K562 (cell line): ENCODE measurements around the gene ADTRP. TPM values are rescaled to one million over a fixed set of nuclear protein-coding genes. Genes with fewer than 3 reads are reported as not detected.

Experiments
- ATAC-seq: fragments of 200-7000 bp; cut with Tn5 transposase; 3 replicates; pipeline ENCODE4 v1.9.1; 2020; ENCODE audit warnings: moderate library complexity
- BruUV-seq: library from RNA; stranded (reverse); fragments of 400-500 nt; replicated peaks from 2 replicates; lab custom pipeline; 2021; lab: Mats Ljungman, UMichigan
- CTCF ChIA-PET: fragments of 300-600 bp; formaldehyde crosslinking; extraction: SDS; loops from one replicate; lab custom pipeline; 2021; ENCODE audit warnings: low intra/inter-chr PET ratio; lab: Yijun Ruan, JAX
- POLR2A ChIA-PET: fragments of 300-600, 350-650 bp; sonication (Branson Sonifier 250); formaldehyde crosslinking; extraction: SDS; loops from one replicate; lab custom pipeline; 2021; ENCODE audit warnings: antibody characterized with exemption, inconsistent platforms; lab: Yijun Ruan, JAX
- DNase-seq, 4 experiments: peaks; one replicate each; pipeline versions ENCODE4 v3.0.0 to v3.0.0-alpha.2; 2011 to 2018; ENCODE audit warnings: low spot score in 3 of 4, mixed read lengths in 3 of 4; ENCODE audit errors: extremely low read depth in 1 of 4
- FAIRE-seq: peaks from 2 replicates; lab custom pipeline; 2011; peaks lifted over from hg19 to GRCh38; lab: Jason Lieb, UNC
- H2AFZ ChIP-seq: 2 replicates; pipeline ENCODE4 v1.6.0; 2011; ENCODE audit warnings: low read depth, low read length, control low read depth, inconsistent platforms
- H3K27ac ChIP-seq: fragments of 200-600 bp; 3 replicates; pipeline ENCODE4 v1.8.0; 2011; ENCODE audit warnings: low read depth, mild to moderate bottlenecking, control low read depth, inconsistent platforms, low read length, moderate library complexity, mixed read lengths; ENCODE audit errors: extremely low read depth
- H3K27me3 ChIP-seq, 2 experiments: fragments of 300-600 bp in 1 of 2; 2 replicates in 1 of 2; 3 replicates in 1 of 2; pipeline versions ENCODE4 v1.6.0 to v1.8.0; 2011; ENCODE audit warnings: inconsistent platforms in 2 of 2, low read length in 2 of 2, mild to moderate bottlenecking in 1 of 2, mixed read lengths in 1 of 2, moderate library complexity in 1 of 2; ENCODE audit not compliant: control insufficient read depth in 2 of 2, insufficient read depth in 2 of 2
- H3K36me3 ChIP-seq: fragments of 300-600 bp; 3 replicates; pipeline ENCODE4 v1.8.0; 2011; ENCODE audit warnings: mild to moderate bottlenecking, low read length, inconsistent platforms; ENCODE audit not compliant: control insufficient read depth, insufficient read depth
- H3K4me1 ChIP-seq, 2 experiments: fragments of 200-600 bp in 1 of 2; replicated peaks in 1 of 2; 2 replicates in 1 of 2; 3 replicates in 1 of 2; pipeline versions ENCODE4 v1.5.1 to v1.8.0; 2011; ENCODE audit warnings: inconsistent platforms in 2 of 2, low read length in 2 of 2, mild to moderate bottlenecking in 1 of 2, mixed read lengths in 1 of 2, moderate library complexity in 1 of 2; ENCODE audit not compliant: control insufficient read depth in 2 of 2, insufficient read depth in 2 of 2
- H3K4me2 ChIP-seq: 2 replicates; pipeline ENCODE4 v1.6.1; 2011; ENCODE audit warnings: low read length, control low read depth, inconsistent platforms, mixed read lengths; ENCODE audit not compliant: insufficient read depth
- H3K4me3 ChIP-seq: fragments of 200-600 bp; sonication (generic), shearing (Covaris generic); 2 replicates; pipeline ENCODE4 v1.5.1; 2016; ENCODE audit warnings: control low read depth, inconsistent platforms
- H3K79me2 ChIP-seq: fragments of 200-600 bp; 3 replicates; pipeline ENCODE4 v1.8.0; 2011; ENCODE audit warnings: low read length, inconsistent platforms; ENCODE audit not compliant: control insufficient read depth, insufficient read depth
- H3K9ac ChIP-seq, 2 experiments: 2 replicates each; pipeline versions ENCODE4 v1.6.0 to v1.6.1; 2011; ENCODE audit warnings: low read depth in 2 of 2, low read length in 2 of 2, control low read depth in 1 of 2, inconsistent platforms in 1 of 2, mild to moderate bottlenecking in 1 of 2, mixed read lengths in 1 of 2; ENCODE audit not compliant: insufficient read depth in 1 of 2
- H3K9me1 ChIP-seq: one replicate; pipeline ENCODE4 v1.6.0; 2011; ENCODE audit warnings: inconsistent platforms, mild to moderate bottlenecking, low read length, moderate library complexity; ENCODE audit not compliant: control insufficient read depth, insufficient read depth
- H3K9me3 ChIP-seq: replicated peaks from 2 replicates; pipeline ENCODE4 v1.5.1; 2011; ENCODE audit warnings: low read depth, low read length, inconsistent platforms; ENCODE audit not compliant: control insufficient read depth, insufficient read depth
- H4K20me1 ChIP-seq: replicated peaks from 2 replicates; pipeline ENCODE4 v1.6.1; 2011; ENCODE audit warnings: low read length, inconsistent platforms, mixed read lengths; ENCODE audit not compliant: control insufficient read depth, insufficient read depth
- ADNP ChIP-seq: fragments of 200-800 bp; sonication (Bioruptor generic); IDR thresholded peaks from 2 replicates; pipeline ENCODE4 v1.6.1; 2016; ENCODE audit warnings: missing genetic modification characterization, missing compliant biosample characterization
- ARID2 ChIP-seq: fragments of 450-650 bp; IDR thresholded peaks from 2 replicates; pipeline ENCODE4 v1.6.1; 2017; ENCODE audit warnings: antibody characterized with exemption, mild to moderate bottlenecking
- BRF1 ChIP-seq: IDR thresholded peaks from 3 replicates; pipeline ENCODE4 v1.6.1; 2011; ENCODE audit warnings: borderline replicate concordance, mild to moderate bottlenecking; ENCODE audit not compliant: insufficient read length; ENCODE audit errors: extremely low read depth
- NR2C2 ChIP-seq, 2 experiments: fragments of 200-800 bp in 1 of 2; sonication (Bioruptor generic) in 1 of 2; sonication (generic) in 1 of 2; formaldehyde crosslinking in 1 of 2; IDR thresholded peaks; 2 replicates each; pipeline versions ENCODE4 v1.6.1 to v1.8.0; 2016 to 2022; ENCODE audit warnings: mild to moderate bottlenecking in 1 of 2, missing compliant biosample characterization in 1 of 2, missing genetic modification characterization in 1 of 2, missing genetic modification reagents in 1 of 2
- PCBP1 ChIP-seq: fragments of 200-400 bp; formaldehyde crosslinking; IDR thresholded peaks from 2 replicates; pipeline ENCODE4 v1.6.1; 2018; ENCODE audit warnings: mild to moderate bottlenecking, low read depth, low read length; ENCODE audit not compliant: poor library complexity, severe bottlenecking
- PYGO2 ChIP-seq: fragments of 450-650 bp; IDR thresholded peaks from 2 replicates; pipeline ENCODE4 v1.6.1; 2016; ENCODE audit warnings: mild to moderate bottlenecking, missing genetic modification characterization, moderate library complexity, missing compliant biosample characterization
- RBM25 ChIP-seq: fragments of 200-400 bp; formaldehyde crosslinking; IDR thresholded peaks from 2 replicates; pipeline ENCODE4 v1.6.1; 2018; ENCODE audit warnings: low read length, low read depth, moderate library complexity; ENCODE audit not compliant: severe bottlenecking
- TAL1 ChIP-seq: fragments of 450-650 bp; IDR thresholded peaks from 2 replicates; pipeline ENCODE4 v1.6.1; 2016; ENCODE audit warnings: mild to moderate bottlenecking
- ZBTB12 ChIP-seq: fragments of 250-450 bp; sonication (Bioruptor Pico); IDR thresholded peaks from 2 replicates; pipeline ENCODE4 v1.4.0; 2020
- ZNF384 ChIP-seq: IDR thresholded peaks from 2 replicates; pipeline ENCODE4 v1.6.1; 2012; ENCODE audit warnings: low read depth, low read length, improper control_type of control experiment
- ZNF764 ChIP-seq: fragments of 250-450 bp; sonication (Bioruptor Pico); IDR thresholded peaks from 2 replicates; pipeline ENCODE4 v1.4.0; 2020; ENCODE audit warnings: low read depth, mild to moderate bottlenecking, moderate library complexity
- WGBS: fragments of 100-300 bp; shearing (Covaris generic); methylation state at CpG from one replicate; pipeline ENCODE4 v1.1.6; 2016; ENCODE audit warnings: low coverage, mixed read lengths; ENCODE audit not compliant: insufficient coverage; ENCODE audit errors: missing lambda C conversion rate; 5-methylcytosine and 5-hydroxymethylcytosine counted together
- in situ Hi-C: fragments of 300-500 bp; cut with MboI; formaldehyde crosslinking; loops from 4 replicates; pipeline ENCODE4 v1.15.0; 2018; ENCODE audit warnings: inconsistent platforms, mixed read lengths
- intact Hi-C: fragments of 100-400 bp; cut with micrococcal nuclease; formaldehyde crosslinking; loops from 2 replicates; pipeline ENCODE4 v1.14.2; 2022
- polyA plus RNA-seq, 8 experiments: library from polyadenylated mRNA; depleted of rRNA in 4 of 8; stranded (reverse) in 5 of 8; unstranded in 3 of 8; fragments of >200 nt; fragmentation: Nextera tagmentation in 2 of 8; fragmentation: Illumina TruSeq in 1 of 8; extraction: Ambion mirVana in 2 of 8; extraction: Trizol in 1 of 8; gene quantifications; 2 replicates each; pipeline versions ENCODE4 v1.2.1 to v1.2.3, GENCODE V29; 2011 to 2014; ENCODE audit warnings: inconsistent platforms in 1 of 8, missing spikeins in 1 of 8
- total RNA-seq, 7 experiments: library from RNA; depleted of rRNA in 6 of 7; stranded (reverse); fragments of >200 nt in 6 of 7; fragmentation: Illumina TruSeq in 2 of 7; extraction: Trizol in 2 of 7; gene quantifications; 2 replicates each; pipeline versions ENCODE4 v1.2.1 to v1.2.3, GENCODE V29; 2011 to 2021; ENCODE audit warnings: low replicate concordance in 1 of 7
- TF ChIP-seq, protein P1 (sequence below): sonication (generic); formaldehyde crosslinking; IDR thresholded peaks from 2 replicates; pipeline ENCODE4 v1.8.0; 2022; ENCODE audit warnings: missing genetic modification reagents, mild to moderate bottlenecking, moderate library complexity, borderline replicate concordance
- TF ChIP-seq, protein P2 (sequence below): fragments of 450-650 bp; formaldehyde crosslinking; IDR thresholded peaks from 2 replicates; pipeline ENCODE4 v1.4.0; 2022; ENCODE audit warnings: missing genetic modification characterization

Gene ADTRP
- total and polyA plus RNA-seq, 9 of the 15 experiments (the other 6 are each of a cell fraction or from before 2014, with no cell fraction given) = 7.4 to 24.0 (median 13.6) TPM

GRCh38 chr6:11750682-11751081 is 27.9 kb downstream of the ADTRP start (continued):
- TF ChIP-seq ZBTB12 (CRISPR knock-in tag) (no peak), NR2C2 (CRISPR knock-in tag; IDR thresholded peaks at IDR 0.05) (no peak), NR2C2 (tag; IDR thresholded peaks at IDR 0.05) (no peak), PCBP1 (no peak), ZNF764 (CRISPR knock-in tag) (no peak), PYGO2 (tag) (no peak), ZNF384 (no peak)
- TF ChIP-seq, protein P1, sequence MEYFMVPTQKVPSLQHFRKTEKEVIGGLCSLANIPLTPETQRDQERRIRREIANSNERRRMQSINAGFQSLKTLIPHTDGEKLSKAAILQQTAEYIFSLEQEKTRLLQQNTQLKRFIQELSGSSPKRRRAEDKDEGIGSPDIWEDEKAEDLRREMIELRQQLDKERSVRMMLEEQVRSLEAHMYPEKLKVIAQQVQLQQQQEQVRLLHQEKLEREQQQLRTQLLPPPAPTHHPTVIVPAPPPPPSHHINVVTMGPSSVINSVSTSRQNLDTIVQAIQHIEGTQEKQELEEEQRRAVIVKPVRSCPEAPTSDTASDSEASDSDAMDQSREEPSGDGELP (CRISPR knock-in tag) = no peak
- TF ChIP-seq, all 486 proteins: peak for 0

GRCh38 chr6:11748591-11749210 is 29.9 kb downstream of the ADTRP start:
- DNase-seq = no peak
- POLR2A ChIA-PET = interaction anchor here (1.0 to 1.5 kb wide), 3 partner anchors 11 to 21 kb away, joined by 3 to 7 read pairs (median 3); no protein-coding TSS in a partner anchor
- H3K9me1 ChIP-seq = no peaks in the 10 kb centered on the region
- no peaks in the 10 kb centered on the region for H3K79me2 ChIP-seq
- H3K9ac ChIP-seq = no peak overlapping the region
- 37% methylated on average over 7 of the region's 7 CpGs for WGBS
- TF ChIP-seq, protein P2, sequence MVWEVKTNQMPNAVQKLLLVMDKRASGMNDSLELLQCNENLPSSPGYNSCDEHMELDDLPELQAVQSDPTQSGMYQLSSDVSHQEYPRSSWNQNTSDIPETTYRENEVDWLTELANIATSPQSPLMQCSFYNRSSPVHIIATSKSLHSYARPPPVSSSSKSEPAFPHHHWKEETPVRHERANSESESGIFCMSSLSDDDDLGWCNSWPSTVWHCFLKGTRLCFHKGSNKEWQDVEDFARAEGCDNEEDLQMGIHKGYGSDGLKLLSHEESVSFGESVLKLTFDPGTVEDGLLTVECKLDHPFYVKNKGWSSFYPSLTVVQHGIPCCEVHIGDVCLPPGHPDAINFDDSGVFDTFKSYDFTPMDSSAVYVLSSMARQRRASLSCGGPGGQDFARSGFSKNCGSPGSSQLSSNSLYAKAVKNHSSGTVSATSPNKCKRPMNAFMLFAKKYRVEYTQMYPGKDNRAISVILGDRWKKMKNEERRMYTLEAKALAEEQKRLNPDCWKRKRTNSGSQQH (CRISPR knock-in tag) = no peak
- TF ChIP-seq BRF1 (no peak), ADNP (no peak), TAL1 (no peak), RBM25 (no peak), ARID2 (no peak)
- no peak overlapping the region for H3K4me3 ChIP-seq
- BruUV-seq = no TSS peak
- intact Hi-C loops (no loop called here), in situ Hi-C loops (no loop called here)
- no peak overlapping the region for H3K27ac ChIP-seq
- CTCF ChIA-PET = no interaction called here
- no peak overlapping the region for H3K4me2 ChIP-seq
- ATAC-seq = peak; percentile 78
- no peaks in the 10 kb centered on the region for H3K9me3 ChIP-seq
- no peaks in the 10 kb centered on the region for H3K4me1 ChIP-seq
- H2AFZ ChIP-seq = no peak overlapping the region
- H3K27me3 ChIP-seq = no peaks in the 10 kb centered on the region
- H4K20me1 ChIP-seq = no peaks in the 10 kb centered on the region
- no peak for FAIRE-seq
- no peaks in the 10 kb centered on the region for H3K36me3 ChIP-seq
